WTC11 (cell line): ENCODE results near the gene TEP1.

Experiments used
- NFYB ChIP-seq: sonication (generic); formaldehyde crosslinking; conservative IDR thresholded peaks from 2 replicates; pipeline ENCODE4 v1.8.0; 2022; ENCODE audit warnings: low read depth, missing genetic modification reagents
- NR3C1 ChIP-seq: sonication (generic); formaldehyde crosslinking; conservative IDR thresholded peaks from 2 replicates; pipeline ENCODE4 v1.8.1; 2023; ENCODE audit warnings: low read depth, mild to moderate bottlenecking, missing genetic modification reagents
- RELA ChIP-seq: sonication (generic); formaldehyde crosslinking; IDR thresholded peaks from 2 replicates; pipeline ENCODE4 v1.8.1; 2022; ENCODE audit warnings: missing genetic modification reagents, mild to moderate bottlenecking, borderline replicate concordance
- SP1 ChIP-seq: sonication (generic); formaldehyde crosslinking; conservative IDR thresholded peaks from 2 replicates; pipeline ENCODE4 v1.8.1; 2022; ENCODE audit warnings: missing genetic modification reagents
- TEAD4 ChIP-seq: sonication (generic); formaldehyde crosslinking; IDR thresholded peaks from 2 replicates; pipeline ENCODE4 v1.8.0; 2022; ENCODE audit warnings: mild to moderate bottlenecking, missing genetic modification reagents
- ZNF138 ChIP-seq: sonication (generic); formaldehyde crosslinking; conservative IDR thresholded peaks from 2 replicates; pipeline ENCODE4 v1.8.1; 2022; ENCODE audit warnings: mild to moderate bottlenecking, moderate library complexity, missing genetic modification reagents
- TF ChIP-seq, protein P1 (sequence below): fragments of 200-600 bp; IDR thresholded peaks from 2 replicates; pipeline ENCODE4 v1.8.0; 2022; ENCODE audit warnings: antibody characterized with exemption
- TF ChIP-seq, protein P2 (sequence below): sonication (generic); formaldehyde crosslinking; IDR thresholded peaks from 2 replicates; pipeline ENCODE4 v1.8.0; 2022; ENCODE audit warnings: mild to moderate bottlenecking, missing genetic modification reagents
- TF ChIP-seq, protein P3 (sequence below): sonication (generic); formaldehyde crosslinking; IDR thresholded peaks from 2 replicates; pipeline ENCODE4 v1.8.1; 2023; ENCODE audit warnings: mild to moderate bottlenecking, missing genetic modification reagents
- TF ChIP-seq, protein P4 (sequence below): sonication (generic); formaldehyde crosslinking; IDR thresholded peaks from 2 replicates; pipeline ENCODE4 v1.8.1; 2023; ENCODE audit warnings: mild to moderate bottlenecking, missing genetic modification reagents, borderline replicate concordance
- TF ChIP-seq, protein P5 (sequence below): sonication (generic); formaldehyde crosslinking; IDR thresholded peaks from 2 replicates; pipeline ENCODE4 v1.8.1; 2023; ENCODE audit warnings: mild to moderate bottlenecking, missing genetic modification reagents, moderate library complexity
- TF ChIP-seq, protein P6 (sequence below): sonication (generic); formaldehyde crosslinking; conservative IDR thresholded peaks from 2 replicates; pipeline ENCODE4 v1.8.1; 2022; ENCODE audit warnings: mild to moderate bottlenecking, missing genetic modification reagents

DNA sequence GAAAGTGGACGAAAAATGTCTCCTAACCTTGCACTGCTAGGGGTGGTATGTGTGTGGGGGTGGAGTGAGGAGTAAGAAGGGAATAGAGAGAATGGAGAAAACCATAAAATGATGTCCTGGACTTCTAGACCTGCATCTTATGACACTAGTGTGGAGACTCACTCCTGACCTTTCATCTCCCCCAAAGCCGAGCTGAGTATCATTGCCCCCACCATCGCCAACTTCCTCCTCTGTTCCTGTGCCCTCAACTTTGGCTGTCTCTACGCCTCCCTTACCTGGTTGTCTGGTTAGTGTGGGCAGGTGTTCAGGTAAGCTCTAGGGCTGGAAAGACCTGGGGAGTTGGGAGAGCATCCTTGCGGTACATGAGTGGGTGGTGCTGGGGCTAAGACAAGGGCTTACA, 27.2 kb upstream of the TEP1 start:
- TF ChIP-seq RELA (no peak), TEAD4 (CRISPR knock-in tag) (no peak), ZNF138 (CRISPR knock-in tag) (no peak), NR3C1 (CRISPR knock-in tag) (no peak), NFYB (CRISPR knock-in tag) (no peak), SP1 (CRISPR knock-in tag) (no peak)
- TF ChIP-seq, protein P1, sequence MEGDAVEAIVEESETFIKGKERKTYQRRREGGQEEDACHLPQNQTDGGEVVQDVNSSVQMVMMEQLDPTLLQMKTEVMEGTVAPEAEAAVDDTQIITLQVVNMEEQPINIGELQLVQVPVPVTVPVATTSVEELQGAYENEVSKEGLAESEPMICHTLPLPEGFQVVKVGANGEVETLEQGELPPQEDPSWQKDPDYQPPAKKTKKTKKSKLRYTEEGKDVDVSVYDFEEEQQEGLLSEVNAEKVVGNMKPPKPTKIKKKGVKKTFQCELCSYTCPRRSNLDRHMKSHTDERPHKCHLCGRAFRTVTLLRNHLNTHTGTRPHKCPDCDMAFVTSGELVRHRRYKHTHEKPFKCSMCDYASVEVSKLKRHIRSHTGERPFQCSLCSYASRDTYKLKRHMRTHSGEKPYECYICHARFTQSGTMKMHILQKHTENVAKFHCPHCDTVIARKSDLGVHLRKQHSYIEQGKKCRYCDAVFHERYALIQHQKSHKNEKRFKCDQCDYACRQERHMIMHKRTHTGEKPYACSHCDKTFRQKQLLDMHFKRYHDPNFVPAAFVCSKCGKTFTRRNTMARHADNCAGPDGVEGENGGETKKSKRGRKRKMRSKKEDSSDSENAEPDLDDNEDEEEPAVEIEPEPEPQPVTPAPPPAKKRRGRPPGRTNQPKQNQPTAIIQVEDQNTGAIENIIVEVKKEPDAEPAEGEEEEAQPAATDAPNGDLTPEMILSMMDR = no peak
- TF ChIP-seq, protein P2, sequence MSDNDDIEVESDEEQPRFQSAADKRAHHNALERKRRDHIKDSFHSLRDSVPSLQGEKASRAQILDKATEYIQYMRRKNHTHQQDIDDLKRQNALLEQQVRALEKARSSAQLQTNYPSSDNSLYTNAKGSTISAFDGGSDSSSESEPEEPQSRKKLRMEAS (CRISPR knock-in tag) = no peak
- TF ChIP-seq, protein P3, sequence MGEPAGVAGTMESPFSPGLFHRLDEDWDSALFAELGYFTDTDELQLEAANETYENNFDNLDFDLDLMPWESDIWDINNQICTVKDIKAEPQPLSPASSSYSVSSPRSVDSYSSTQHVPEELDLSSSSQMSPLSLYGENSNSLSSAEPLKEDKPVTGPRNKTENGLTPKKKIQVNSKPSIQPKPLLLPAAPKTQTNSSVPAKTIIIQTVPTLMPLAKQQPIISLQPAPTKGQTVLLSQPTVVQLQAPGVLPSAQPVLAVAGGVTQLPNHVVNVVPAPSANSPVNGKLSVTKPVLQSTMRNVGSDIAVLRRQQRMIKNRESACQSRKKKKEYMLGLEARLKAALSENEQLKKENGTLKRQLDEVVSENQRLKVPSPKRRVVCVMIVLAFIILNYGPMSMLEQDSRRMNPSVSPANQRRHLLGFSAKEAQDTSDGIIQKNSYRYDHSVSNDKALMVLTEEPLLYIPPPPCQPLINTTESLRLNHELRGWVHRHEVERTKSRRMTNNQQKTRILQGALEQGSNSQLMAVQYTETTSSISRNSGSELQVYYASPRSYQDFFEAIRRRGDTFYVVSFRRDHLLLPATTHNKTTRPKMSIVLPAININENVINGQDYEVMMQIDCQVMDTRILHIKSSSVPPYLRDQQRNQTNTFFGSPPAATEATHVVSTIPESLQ (CRISPR knock-in tag) = no peak
- TF ChIP-seq, protein P4, sequence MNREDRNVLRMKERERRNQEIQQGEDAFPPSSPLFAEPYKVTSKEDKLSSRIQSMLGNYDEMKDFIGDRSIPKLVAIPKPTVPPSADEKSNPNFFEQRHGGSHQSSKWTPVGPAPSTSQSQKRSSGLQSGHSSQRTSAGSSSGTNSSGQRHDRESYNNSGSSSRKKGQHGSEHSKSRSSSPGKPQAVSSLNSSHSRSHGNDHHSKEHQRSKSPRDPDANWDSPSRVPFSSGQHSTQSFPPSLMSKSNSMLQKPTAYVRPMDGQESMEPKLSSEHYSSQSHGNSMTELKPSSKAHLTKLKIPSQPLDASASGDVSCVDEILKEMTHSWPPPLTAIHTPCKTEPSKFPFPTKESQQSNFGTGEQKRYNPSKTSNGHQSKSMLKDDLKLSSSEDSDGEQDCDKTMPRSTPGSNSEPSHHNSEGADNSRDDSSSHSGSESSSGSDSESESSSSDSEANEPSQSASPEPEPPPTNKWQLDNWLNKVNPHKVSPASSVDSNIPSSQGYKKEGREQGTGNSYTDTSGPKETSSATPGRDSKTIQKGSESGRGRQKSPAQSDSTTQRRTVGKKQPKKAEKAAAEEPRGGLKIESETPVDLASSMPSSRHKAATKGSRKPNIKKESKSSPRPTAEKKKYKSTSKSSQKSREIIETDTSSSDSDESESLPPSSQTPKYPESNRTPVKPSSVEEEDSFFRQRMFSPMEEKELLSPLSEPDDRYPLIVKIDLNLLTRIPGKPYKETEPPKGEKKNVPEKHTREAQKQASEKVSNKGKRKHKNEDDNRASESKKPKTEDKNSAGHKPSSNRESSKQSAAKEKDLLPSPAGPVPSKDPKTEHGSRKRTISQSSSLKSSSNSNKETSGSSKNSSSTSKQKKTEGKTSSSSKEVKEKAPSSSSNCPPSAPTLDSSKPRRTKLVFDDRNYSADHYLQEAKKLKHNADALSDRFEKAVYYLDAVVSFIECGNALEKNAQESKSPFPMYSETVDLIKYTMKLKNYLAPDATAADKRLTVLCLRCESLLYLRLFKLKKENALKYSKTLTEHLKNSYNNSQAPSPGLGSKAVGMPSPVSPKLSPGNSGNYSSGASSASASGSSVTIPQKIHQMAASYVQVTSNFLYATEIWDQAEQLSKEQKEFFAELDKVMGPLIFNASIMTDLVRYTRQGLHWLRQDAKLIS (CRISPR knock-in tag) = no peak
- TF ChIP-seq, protein P5, sequence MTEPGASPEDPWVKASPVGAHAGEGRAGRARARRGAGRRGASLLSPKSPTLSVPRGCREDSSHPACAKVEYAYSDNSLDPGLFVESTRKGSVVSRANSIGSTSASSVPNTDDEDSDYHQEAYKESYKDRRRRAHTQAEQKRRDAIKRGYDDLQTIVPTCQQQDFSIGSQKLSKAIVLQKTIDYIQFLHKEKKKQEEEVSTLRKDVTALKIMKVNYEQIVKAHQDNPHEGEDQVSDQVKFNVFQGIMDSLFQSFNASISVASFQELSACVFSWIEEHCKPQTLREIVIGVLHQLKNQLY (CRISPR knock-in tag) = no peak
- TF ChIP-seq, protein P6, sequence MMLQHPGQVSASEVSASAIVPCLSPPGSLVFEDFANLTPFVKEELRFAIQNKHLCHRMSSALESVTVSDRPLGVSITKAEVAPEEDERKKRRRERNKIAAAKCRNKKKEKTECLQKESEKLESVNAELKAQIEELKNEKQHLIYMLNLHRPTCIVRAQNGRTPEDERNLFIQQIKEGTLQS (CRISPR knock-in tag) = no peak
